KOPT-K1 (cell line): Measurements from ENCODE around the gene PSAT1.

ENCODE experiments used
- H3K27ac ChIP-seq: fragments of 200-600 bp; sonication (generic); 2 replicates; pipeline ENCODE4 v1.5.1; 2016; ENCODE audit warnings: antibody characterized with exemption, mild to moderate bottlenecking, low read depth, low read length; ENCODE audit not compliant: poor library complexity, severe bottlenecking
- H3K36me3 ChIP-seq: fragments of 200-600 bp; sonication (generic); 2 replicates; pipeline ENCODE4 v1.5.1; 2017; ENCODE audit warnings: antibody characterized with exemption, mild to moderate bottlenecking, low read length, moderate library complexity; ENCODE audit not compliant: insufficient read depth
- H3K9me3 ChIP-seq: fragments of 200-600 bp; sonication (generic); 2 replicates; pipeline ENCODE4 v1.5.1; 2017; ENCODE audit warnings: antibody characterized with exemption, low read length, mild to moderate bottlenecking; ENCODE audit not compliant: insufficient read depth, poor library complexity, severe bottlenecking

Gene PSAT1

DNA sequence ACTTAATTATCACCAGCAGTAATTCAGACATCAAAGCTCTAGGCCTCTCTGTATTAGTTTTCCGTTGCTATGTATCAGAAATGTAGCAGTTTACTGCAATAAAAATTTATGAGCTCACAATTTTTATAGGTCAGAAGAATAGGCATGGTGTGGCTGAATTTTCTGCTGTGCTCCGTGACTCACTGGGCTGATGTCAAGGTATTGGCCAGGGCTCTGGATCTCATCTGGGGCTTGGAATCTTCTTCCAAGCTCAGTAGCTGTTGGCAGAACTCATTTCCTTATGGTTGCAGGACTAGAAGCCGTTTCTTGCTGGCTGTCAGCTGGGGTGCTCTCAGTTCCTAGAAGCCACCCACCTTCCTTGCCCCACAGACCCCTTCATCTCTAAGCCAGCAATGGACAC, 66.3 kb downstream of the PSAT1 start:
- Histone ChIP-seq H3K9me3 (no peaks in the 10 kb centered on the region), H3K36me3 (no peaks in the 10 kb centered on the region), H3K27ac (no peak overlapping the region)

DNA sequence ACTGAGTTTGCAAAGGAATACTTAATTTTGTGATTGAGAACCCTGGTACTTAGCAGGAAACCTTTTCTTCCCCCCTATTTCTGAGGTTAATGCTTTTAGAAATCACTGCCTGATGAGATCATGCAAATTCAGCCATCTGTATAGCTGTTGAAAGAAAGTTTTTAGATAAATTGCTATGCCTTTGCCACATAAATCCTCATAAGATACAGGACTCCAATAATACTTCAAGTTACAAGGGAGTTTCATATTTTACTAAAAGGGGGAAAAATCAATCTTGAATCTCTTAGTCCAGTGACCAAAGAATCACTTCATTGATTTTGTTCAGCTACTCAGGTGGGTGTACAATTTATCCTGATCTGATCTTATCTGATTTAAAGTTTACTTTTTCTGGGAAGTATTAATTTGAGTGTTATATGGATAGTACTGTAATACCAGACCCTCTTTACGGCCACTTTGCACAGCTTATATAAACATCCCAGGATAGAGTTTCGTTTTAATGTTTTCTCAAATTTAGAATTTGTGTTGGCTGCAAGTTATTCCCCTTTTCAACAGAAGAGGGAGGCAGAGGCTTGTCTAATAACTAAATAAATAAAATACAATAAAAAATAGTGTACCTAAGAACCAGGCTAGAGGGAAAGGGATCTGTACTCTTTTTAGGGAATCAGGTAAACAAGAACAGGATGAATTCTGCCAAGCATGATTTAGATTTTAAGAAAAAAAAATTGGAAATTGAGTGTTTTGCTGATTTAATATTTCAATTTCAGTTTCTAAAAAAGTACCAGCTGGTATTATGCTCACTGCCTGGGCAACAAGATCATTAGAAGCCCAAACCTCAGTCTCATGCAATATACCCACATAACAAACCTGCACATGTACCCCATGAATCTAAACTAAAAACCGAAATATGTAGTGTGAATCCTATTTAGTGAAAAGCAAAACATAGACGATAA, 69.1 kb downstream of the PSAT1 start:
- H3K9me3 ChIP-seq, result no peaks in the 10 kb centered on the region
- H3K27ac ChIP-seq, result no peak overlapping the region
- no peaks in the 10 kb centered on the region for H3K36me3 ChIP-seq

DNA sequence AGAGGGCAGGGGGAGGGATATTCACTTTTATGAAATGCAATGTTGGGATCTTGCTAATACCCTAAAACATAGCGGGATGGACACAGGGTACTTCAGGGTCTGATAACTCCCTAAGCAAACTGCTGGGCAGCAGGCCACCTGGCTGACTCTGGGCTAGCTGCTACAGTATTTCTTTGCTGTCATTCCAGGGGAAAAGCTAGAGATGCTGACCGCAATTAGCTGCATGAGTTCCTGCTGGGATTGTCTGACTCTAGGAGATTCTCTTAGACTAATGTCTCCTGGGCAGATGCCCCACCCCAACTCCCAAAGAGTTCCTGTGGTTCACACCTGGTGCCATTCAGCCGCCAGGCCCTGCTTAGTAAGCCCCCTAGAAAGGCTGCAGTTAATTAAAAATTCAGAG, 69.9 kb downstream of the PSAT1 start:
- Histone ChIP-seq H3K36me3 (no peaks in the 10 kb centered on the region), H3K27ac (no peak overlapping the region), H3K9me3 (no peaks in the 10 kb centered on the region)

DNA sequence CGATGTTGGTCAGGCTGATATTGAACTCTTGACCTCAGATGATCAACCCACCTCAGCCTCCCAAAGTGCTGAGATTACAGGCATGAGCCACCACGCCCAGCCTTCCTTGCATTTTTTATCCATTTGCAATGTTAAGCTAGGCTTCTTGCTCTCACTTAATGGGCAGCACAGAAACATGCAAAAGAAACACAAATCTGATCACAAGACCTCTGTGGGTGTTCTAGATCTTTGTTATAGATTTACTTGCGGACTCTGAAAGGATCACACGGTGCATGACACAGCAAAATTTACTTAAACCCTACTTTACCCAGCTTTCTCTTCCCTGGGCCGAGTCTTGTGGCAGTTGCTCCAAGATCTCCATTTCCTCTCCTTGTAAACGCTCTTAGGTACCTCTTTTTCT, 71.3 kb downstream of the PSAT1 start:
- no peaks in the 10 kb centered on the region for H3K36me3 ChIP-seq
- no peaks in the 10 kb centered on the region for H3K9me3 ChIP-seq
- no peak overlapping the region for H3K27ac ChIP-seq

DNA sequence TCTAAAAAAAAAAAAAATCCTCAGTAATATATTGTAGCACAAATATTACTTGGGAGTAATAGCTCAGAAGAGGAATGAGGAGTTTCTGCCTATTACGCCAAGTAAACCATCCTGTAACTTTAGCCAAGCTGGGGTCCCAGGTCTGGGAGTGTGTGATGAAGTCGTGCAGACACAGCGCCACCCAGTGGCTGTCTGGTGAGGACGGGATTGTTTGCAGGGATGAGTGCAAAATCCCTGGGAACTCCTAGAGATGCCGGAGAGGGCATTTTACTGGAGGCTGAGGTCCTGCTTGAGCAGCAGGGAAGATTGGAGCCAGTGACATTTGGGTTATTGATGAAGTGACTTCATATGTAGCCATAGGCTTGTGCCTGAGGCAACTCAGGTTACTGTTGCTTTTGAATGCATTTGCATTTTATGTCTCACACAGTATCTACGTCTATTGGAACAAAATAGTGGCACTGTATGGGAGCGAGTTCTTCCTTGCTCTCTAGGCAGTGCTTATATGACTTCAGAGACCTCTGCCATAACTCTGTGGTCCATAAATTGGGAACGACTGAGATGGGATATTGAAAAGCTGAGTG, 72.8 kb downstream of the PSAT1 start:
- H3K9me3 ChIP-seq, result no peaks in the 10 kb centered on the region
- H3K36me3 ChIP-seq, result no peaks in the 10 kb centered on the region
- H3K27ac ChIP-seq, result no peak overlapping the region

DNA sequence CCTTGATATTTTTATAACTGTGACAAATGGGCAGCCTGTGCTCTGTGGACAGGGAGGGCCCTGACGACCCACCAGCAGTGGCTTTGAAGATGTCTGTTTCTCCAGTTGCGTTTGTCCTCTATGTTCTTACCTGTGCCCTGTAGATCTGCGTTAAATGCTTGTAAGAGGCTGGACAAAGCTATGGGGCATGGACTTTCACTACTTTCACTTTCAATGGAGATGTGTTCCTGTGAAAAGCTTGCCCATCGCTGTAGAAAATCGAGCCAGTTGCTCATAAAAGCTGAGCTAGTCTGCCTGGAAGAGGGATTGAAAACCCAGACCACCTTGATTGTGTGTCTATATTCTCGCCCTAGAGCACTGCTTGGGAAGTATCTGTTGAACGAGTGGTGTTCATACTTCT, 74.1 kb downstream of the PSAT1 start:
- Histone ChIP-seq H3K27ac (no peak overlapping the region), H3K36me3 (no peaks in the 10 kb centered on the region), H3K9me3 (no peaks in the 10 kb centered on the region)

DNA sequence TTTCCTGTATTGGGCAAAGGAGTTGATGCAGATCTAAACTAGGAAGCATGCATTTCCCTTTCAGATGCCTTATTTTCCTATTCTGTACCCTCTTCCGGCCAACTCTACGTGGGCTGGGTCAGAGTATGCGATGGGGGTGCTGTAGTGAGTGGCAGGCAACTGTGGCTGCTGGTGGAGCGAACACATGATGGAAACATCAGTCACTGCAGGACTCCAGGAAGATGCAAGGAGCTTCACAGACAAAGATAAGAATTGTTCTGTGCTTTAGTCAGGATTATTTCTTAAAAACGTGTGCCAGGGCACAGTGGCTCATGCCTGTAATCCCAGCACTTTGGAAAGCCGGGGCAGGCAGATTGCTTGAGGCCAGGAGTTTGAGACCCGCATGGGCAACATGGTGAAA, 75.1 kb downstream of the PSAT1 start:
- Histone ChIP-seq H3K36me3 (no peaks in the 10 kb centered on the region), H3K9me3 (no peaks in the 10 kb centered on the region), H3K27ac (no peak overlapping the region)
